ENCODE data around the gene ZBTB49.
"Not testable (repeated sequence)": the region's sequence is repeated elsewhere in the genome, so short reads cannot be mapped to it uniquely, and the experiment has no call there.

- TF ChIP-seq CTCF, POLR2A (IDR thresholded peaks at IDR 0.05): not testable (repeated sequence)
Measured at GRCh38 chr4:4348585-4348984, 58.5 kb downstream of the ZBTB49 start.
